Fibroblast of peridontal ligament (primary cell): ENCODE measurements around the gene TRIM38.
A peak's percentile ranks its signal among the peaks of the same experiment; 100 is the strongest.
"Not testable (repeated sequence)": the region's sequence is repeated elsewhere in the genome, so short reads cannot be mapped to it uniquely, and the experiment has no call there.

Experiments used
- DNase-seq: peaks from one replicate; pipeline ENCODE4 v3.0.0-alpha.2; 2010; ENCODE audit errors: extremely low read depth

TRIM38 gene

GRCh38 chr6:26006086-26006939, 43.7 kb downstream of the TRIM38 start:
- no peak for DNase-seq

- DNase-seq: not testable (repeated sequence)
Observed at GRCh38 chr6:26006940-26007305, 44.3 kb downstream of the TRIM38 start.

- no peak for DNase-seq
Observed at GRCh38 chr6:26008470-26008869, 45.9 kb downstream of the TRIM38 start.

GRCh38 chr6:26009817-26010216, 47.2 kb downstream of the TRIM38 start:
- DNase-seq: no peak

- no peak for DNase-seq
Observed at GRCh38 chr6:26012061-26012460, 49.5 kb downstream of the TRIM38 start.

GRCh38 chr6:26014386-26014785, 51.8 kb downstream of the TRIM38 start:
- not testable (repeated sequence) for DNase-seq

GRCh38 chr6:26016245-26016962, 53.8 kb downstream of the TRIM38 start:
- DNase-seq: no peak

GRCh38 chr6:26016963-26017631, 54.5 kb downstream of the TRIM38 start:
- peak; percentile 12 for DNase-seq

- DNase-seq: peak; percentile 57
Observed at GRCh38 chr6:26017632-26017966, 55.0 kb downstream of the TRIM38 start.

- DNase-seq: peak; percentile 16
Observed at GRCh38 chr6:26019261-26019830, 56.7 kb downstream of the TRIM38 start.

GRCh38 chr6:26019967-26020328, 57.3 kb downstream of the TRIM38 start:
- no peak for DNase-seq

- DNase-seq: peak; percentile 97
Observed at GRCh38 chr6:26020329-26021000, 57.9 kb downstream of the TRIM38 start.

GRCh38 chr6:26021001-26021349, 58.4 kb downstream of the TRIM38 start:
- peak; percentile 72 for DNase-seq

- DNase-seq: peak; percentile 92
Observed at GRCh38 chr6:26021350-26022131, 58.9 kb downstream of the TRIM38 start.

- DNase-seq: peak; percentile 91
Observed at GRCh38 chr6:26022132-26022472, 59.5 kb downstream of the TRIM38 start.

- DNase-seq: no peak
Observed at GRCh38 chr6:26022737-26023136, 60.1 kb downstream of the TRIM38 start.

GRCh38 chr6:26024651-26025046, 62.0 kb downstream of the TRIM38 start:
- DNase-seq: no peak

- peak; percentile 83 for DNase-seq
Observed at GRCh38 chr6:26025047-26025893, 62.7 kb downstream of the TRIM38 start.

GRCh38 chr6:26025894-26026832, 63.6 kb downstream of the TRIM38 start:
- peak; percentile 95 for DNase-seq
